ENCODE data around the gene SDK1. TPM values are rescaled to one million over a fixed set of nuclear protein-coding genes. Genes with fewer than 3 reads are reported as not detected.
A peak's percentile ranks its signal among the peaks of the same experiment; 100 is the strongest.

SDK1 gene
- total and polyA plus RNA-seq, 7 experiments from 2014 or later: 0.07 to 2.5 (median 0.54) TPM

- ChIA-PET POLR2A (no interaction called here), CTCF (no interaction called here)
- H3K4me1 ChIP-seq (ENCODE audit: control insufficient read depth in 2 of 2, insufficient read depth in 2 of 2, low read length in 2 of 2): peaks cover 0 to 3% of the 10 kb centered on the region in 2 donors
- no peaks in the 10 kb centered on the region for H3K27me3 ChIP-seq (ENCODE audit: control insufficient read depth in 2 of 2, insufficient read depth in 2 of 2, low read length in 2 of 2)
- H3K4me1 Mint-ChIP-seq: peaks cover 0 to 36% (median 19%) of the 10 kb centered on the region in 7 donors
- H3K36me3 ChIP-seq (ENCODE audit: control insufficient read depth in 2 of 3, insufficient read depth in 3 of 3, low read length in 3 of 3): no peaks in the 10 kb centered on the region
- H3K4me3 Mint-ChIP-seq: peak overlapping the region in 1 of 10 donors; percentile 29
- H3K27me3 Mint-ChIP-seq: peaks cover 0 to 3% (median 0%) of the 10 kb centered on the region in 5 donors
- ATAC-seq: no peak
- no peak for DNase-seq
- peak overlapping the region in 3 of 9 donors; percentile 54 to 68 (median 63) for H3K27ac Mint-ChIP-seq
- H3K9me3 Mint-ChIP-seq: peaks cover 0 to 1% (median 0%) of the 10 kb centered on the region in 11 donors
- no peaks in the 10 kb centered on the region for H3K9me3 ChIP-seq (ENCODE audit: control insufficient read depth in 2 of 3, low read length in 3 of 3)
- H3K36me3 Mint-ChIP-seq: no peaks in the 10 kb centered on the region
- no peak overlapping the region for H3K27ac ChIP-seq (ENCODE audit: low read depth, low read length)
- H3K4me3 ChIP-seq (ENCODE audit: low read length): no peak overlapping the region
- intact Hi-C loops (cut with micrococcal nuclease): no loop called here
Observed at GRCh38 chr7:3564231-3564630, 263.2 kb downstream of the SDK1 start.

GRCh38 chr7:3568516-3568915, 267.5 kb downstream of the SDK1 start:
- H3K4me3 ChIP-seq (ENCODE audit: low read length): no peak overlapping the region

GRCh38 chr7:3569643-3570042, 268.6 kb downstream of the SDK1 start:
- POLR2A ChIA-PET: no interaction called here

More at GRCh38 chr7:3568516-3568915, 267.5 kb downstream of the SDK1 start:
- intact Hi-C loops (cut with micrococcal nuclease): no loop called here
- Histone ChIP-seq H3K4me1 (ENCODE audit: control insufficient read depth in 2 of 2, insufficient read depth in 2 of 2, low read length in 2 of 2) (peaks cover 0 to 3% of the 10 kb centered on the region in 2 donors), H3K9me3 (ENCODE audit: control insufficient read depth in 2 of 3, low read length in 3 of 3) (no peaks in the 10 kb centered on the region), H3K36me3 (ENCODE audit: control insufficient read depth in 2 of 3, insufficient read depth in 3 of 3, low read length in 3 of 3) (no peaks in the 10 kb centered on the region), H3K27ac (ENCODE audit: low read depth, low read length) (no peak overlapping the region), H3K27me3 (ENCODE audit: control insufficient read depth in 2 of 2, insufficient read depth in 2 of 2, low read length in 2 of 2) (no peaks in the 10 kb centered on the region)
- Mint-ChIP-seq H3K27me3 (no peaks in the 10 kb centered on the region), H3K9me3 (peaks cover 0 to 5% (median 0%) of the 10 kb centered on the region in 11 donors), H3K27ac (no peak overlapping the region), H3K4me3 (no peak overlapping the region), H3K4me1 (peaks cover 0 to 18% (median 13%) of the 10 kb centered on the region in 7 donors), H3K36me3 (no peaks in the 10 kb centered on the region)
- CTCF ChIA-PET: no interaction called here
- POLR2A ChIA-PET: no interaction called here
- ATAC-seq: no peak
- no peak for DNase-seq

GRCh38 chr7:3573151-3573550, 272.1 kb downstream of the SDK1 start:
- Mint-ChIP-seq H3K4me3 (no peak overlapping the region), H3K9me3 (peaks cover 0 to 18% (median 9%) of the 10 kb centered on the region in 11 donors), H3K36me3 (peaks cover 0 to 7% (median 4%) of the 10 kb centered on the region in 5 donors), H3K4me1 (peaks cover 0 to 5% (median 0%) of the 10 kb centered on the region in 7 donors), H3K27ac (no peak overlapping the region), H3K27me3 (peaks cover 0 to 6% (median 0%) of the 10 kb centered on the region in 5 donors)
- Histone ChIP-seq H3K9me3 (ENCODE audit: control insufficient read depth in 2 of 3, low read length in 3 of 3) (peaks cover 0 to 7% (median 0%) of the 10 kb centered on the region in 3 experiments), H3K4me3 (ENCODE audit: low read length) (no peak overlapping the region), H3K27ac (ENCODE audit: low read depth, low read length) (no peak overlapping the region), H3K4me1 (ENCODE audit: control insufficient read depth in 2 of 2, insufficient read depth in 2 of 2, low read length in 2 of 2) (no peaks in the 10 kb centered on the region), H3K27me3 (ENCODE audit: control insufficient read depth in 2 of 2, insufficient read depth in 2 of 2, low read length in 2 of 2) (no peaks in the 10 kb centered on the region), H3K36me3 (ENCODE audit: control insufficient read depth in 2 of 3, insufficient read depth in 3 of 3, low read length in 3 of 3) (no peaks in the 10 kb centered on the region)
- no peak for ATAC-seq
- intact Hi-C loops (cut with micrococcal nuclease): no loop called here
- ChIA-PET CTCF (no interaction called here), POLR2A (no interaction called here)
- DNase-seq: no peak

More at GRCh38 chr7:3569643-3570042, 268.6 kb downstream of the SDK1 start:
- H3K4me1 Mint-ChIP-seq: peaks cover 0 to 12% (median 7%) of the 10 kb centered on the region in 7 donors
- Histone ChIP-seq H3K4me1 (ENCODE audit: control insufficient read depth in 2 of 2, insufficient read depth in 2 of 2, low read length in 2 of 2) (peaks cover 0 to 3% of the 10 kb centered on the region in 2 donors), H3K27me3 (ENCODE audit: control insufficient read depth in 2 of 2, insufficient read depth in 2 of 2, low read length in 2 of 2) (no peaks in the 10 kb centered on the region), H3K36me3 (ENCODE audit: control insufficient read depth in 2 of 3, insufficient read depth in 3 of 3, low read length in 3 of 3) (no peaks in the 10 kb centered on the region), H3K4me3 (ENCODE audit: low read length) (no peak overlapping the region), H3K9me3 (ENCODE audit: control insufficient read depth in 2 of 3, low read length in 3 of 3) (no peaks in the 10 kb centered on the region), H3K27ac (ENCODE audit: low read depth, low read length) (no peak overlapping the region)
- DNase-seq (no peak), ATAC-seq (no peak)
- intact Hi-C loops (cut with micrococcal nuclease): no loop called here
- H3K4me3 Mint-ChIP-seq: no peak overlapping the region
- H3K27me3 Mint-ChIP-seq: peaks cover 0 to 3% (median 0%) of the 10 kb centered on the region in 5 donors
- H3K27ac Mint-ChIP-seq: no peak overlapping the region
- CTCF ChIA-PET: no interaction called here
- no peaks in the 10 kb centered on the region for H3K36me3 Mint-ChIP-seq
- H3K9me3 Mint-ChIP-seq: peaks cover 0 to 5% (median 0%) of the 10 kb centered on the region in 11 donors

GRCh38 chr7:3574386-3574785, 273.3 kb downstream of the SDK1 start:
- H3K27me3 ChIP-seq (ENCODE audit: control insufficient read depth in 2 of 2, insufficient read depth in 2 of 2, low read length in 2 of 2): no peaks in the 10 kb centered on the region
- H3K4me3 Mint-ChIP-seq: no peak overlapping the region
- ATAC-seq (no peak), DNase-seq (no peak)
- ChIA-PET CTCF (no interaction called here), POLR2A (interaction anchor here (0.6 kb wide), 1 partner anchor 1576 kb away, joined by 3 read pairs; no protein-coding TSS in a partner anchor)
- peaks cover 0 to 10% (median 4%) of the 10 kb centered on the region in 5 donors for H3K36me3 Mint-ChIP-seq
- peaks cover 0 to 25% (median 15%) of the 10 kb centered on the region in 11 donors for H3K9me3 Mint-ChIP-seq
- no peak overlapping the region for H3K4me3 ChIP-seq (ENCODE audit: low read length)
- peaks cover 0 to 6% (median 0%) of the 10 kb centered on the region in 5 donors for H3K27me3 Mint-ChIP-seq
- H3K4me1 Mint-ChIP-seq: peaks cover 0 to 5% (median 0%) of the 10 kb centered on the region in 7 donors
- H3K4me1 ChIP-seq (ENCODE audit: control insufficient read depth in 2 of 2, insufficient read depth in 2 of 2, low read length in 2 of 2): no peaks in the 10 kb centered on the region
- H3K27ac ChIP-seq (ENCODE audit: low read depth, low read length): no peak overlapping the region
- peaks cover 0 to 7% (median 0%) of the 10 kb centered on the region in 3 experiments for H3K9me3 ChIP-seq (ENCODE audit: control insufficient read depth in 2 of 3, low read length in 3 of 3)
- intact Hi-C loops (cut with micrococcal nuclease): no loop called here
- H3K27ac Mint-ChIP-seq: no peak overlapping the region
- no peaks in the 10 kb centered on the region for H3K36me3 ChIP-seq (ENCODE audit: control insufficient read depth in 2 of 3, insufficient read depth in 3 of 3, low read length in 3 of 3)

- H3K27me3 ChIP-seq (ENCODE audit: control insufficient read depth in 2 of 2, insufficient read depth in 2 of 2, low read length in 2 of 2): no peaks in the 10 kb centered on the region
- no peak overlapping the region for H3K4me3 ChIP-seq (ENCODE audit: low read length)
- H3K4me1 Mint-ChIP-seq: peaks cover 0 to 5% (median 0%) of the 10 kb centered on the region in 7 donors
- POLR2A ChIA-PET: no interaction called here
- H3K36me3 Mint-ChIP-seq: peaks cover 0 to 10% (median 4%) of the 10 kb centered on the region in 5 donors
- no peaks in the 10 kb centered on the region for H3K36me3 ChIP-seq (ENCODE audit: control insufficient read depth in 2 of 3, insufficient read depth in 3 of 3, low read length in 3 of 3)
- DNase-seq: no peak
- ATAC-seq: no peak
- peaks cover 0 to 6% (median 0%) of the 10 kb centered on the region in 5 donors for H3K27me3 Mint-ChIP-seq
- intact Hi-C loops (cut with micrococcal nuclease): no loop called here
- H3K27ac Mint-ChIP-seq: no peak overlapping the region
- no peak overlapping the region for H3K4me3 Mint-ChIP-seq
- H3K9me3 ChIP-seq (ENCODE audit: control insufficient read depth in 2 of 3, low read length in 3 of 3): peaks cover 0 to 7% (median 0%) of the 10 kb centered on the region in 3 experiments
- no peaks in the 10 kb centered on the region for H3K4me1 ChIP-seq (ENCODE audit: control insufficient read depth in 2 of 2, insufficient read depth in 2 of 2, low read length in 2 of 2)
- CTCF ChIA-PET: no interaction called here
- H3K9me3 Mint-ChIP-seq: peaks cover 0 to 25% (median 15%) of the 10 kb centered on the region in 11 donors
- H3K27ac ChIP-seq (ENCODE audit: low read depth, low read length): no peak overlapping the region
Observed at GRCh38 chr7:3575753-3576531, 274.9 kb downstream of the SDK1 start.

Data from naive thymus-derived CD4-positive, alpha-beta T cell (primary cell).